HG03571 (cell line): ENCODE measurements around the gene MYH7B.

Experiments used
- ATAC-seq: cut with Tn5 transposase; IDR thresholded peaks from one replicate; pipeline ENCODE4 v1.9.1; 2021; ENCODE audit not compliant: unreplicated experiment

MYH7B gene

DNA sequence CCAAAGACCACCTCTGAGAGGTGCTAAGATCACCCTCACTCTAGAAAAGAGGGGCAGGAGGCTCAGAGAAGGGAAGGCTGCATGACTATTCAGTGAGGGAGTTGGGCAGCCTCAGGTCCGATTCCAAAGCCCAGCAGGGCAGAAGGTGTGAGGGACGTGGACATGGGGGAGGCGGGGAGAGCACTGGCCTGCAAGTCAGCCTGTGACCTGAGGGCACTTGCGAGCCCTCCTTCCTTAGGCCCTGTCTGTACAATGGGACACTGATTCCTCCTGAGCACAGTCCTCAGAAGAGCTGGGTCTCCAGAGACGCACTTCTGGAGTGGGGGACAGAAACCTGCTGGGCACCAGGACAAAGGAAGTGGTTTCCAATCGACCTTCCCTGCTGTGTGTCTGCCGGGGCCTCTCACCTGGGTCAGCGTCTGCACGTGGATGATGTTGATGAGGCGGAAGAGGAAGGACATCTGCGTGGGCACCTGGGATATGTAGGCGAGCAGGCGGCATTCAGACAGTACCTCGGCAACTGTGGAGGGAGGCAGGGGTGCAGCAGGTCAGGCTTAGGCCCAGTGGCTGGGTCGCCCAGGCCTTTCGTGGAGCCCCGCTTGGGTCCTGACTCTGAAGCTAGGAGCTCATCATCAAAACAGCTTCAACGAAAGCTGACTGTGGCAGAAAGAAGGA lies 48.5 kb downstream of the MYH7B start:
- ATAC-seq: no peak

DNA sequence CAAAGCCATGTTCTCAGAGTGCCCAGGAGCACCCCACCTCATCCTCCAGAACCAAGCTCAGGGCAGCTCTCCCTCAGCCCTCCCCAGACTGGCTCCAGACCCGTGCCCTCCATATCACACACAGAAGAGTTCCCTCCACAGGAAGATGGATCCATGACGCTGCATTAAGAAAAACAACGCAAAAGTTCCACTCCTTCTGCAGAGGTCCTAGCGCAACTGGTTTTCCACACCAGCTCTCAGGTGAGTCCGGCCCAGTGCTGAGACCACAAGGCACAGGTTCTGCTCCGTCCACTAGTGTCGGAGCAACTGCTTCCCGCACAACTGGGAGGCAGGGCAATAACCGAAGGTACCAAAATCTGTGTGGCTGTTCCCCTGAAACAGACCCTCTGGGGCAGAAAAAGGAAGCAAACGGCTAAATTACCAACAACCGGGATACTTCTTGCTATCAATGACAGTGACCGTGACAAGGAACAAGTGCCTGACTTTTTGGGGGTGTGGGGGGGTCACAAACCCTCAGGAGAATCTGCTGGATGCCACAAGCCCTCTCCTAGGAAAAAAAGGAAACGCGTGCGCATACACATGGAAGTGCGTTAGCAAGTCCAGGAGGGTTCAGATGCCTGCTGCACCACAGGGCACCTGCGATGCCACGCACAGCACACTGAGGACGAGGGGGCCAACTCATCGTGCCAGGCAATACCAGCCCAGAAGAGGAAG lies 49.2 kb downstream of the MYH7B start:
- no peak for ATAC-seq
